ENCODE data around the gene ZC3H14. TPM values are rescaled to one million over a fixed set of nuclear protein-coding genes. Genes with fewer than 3 reads are reported as not detected.

ZC3H14 gene
- total and polyA plus RNA-seq, 2 donors (not counting 1 experiment from before 2014, with no cell fraction given): 31.1 to 47.0 TPM

GRCh38 chr14:88616697-88617096, 53.9 kb downstream of the ZC3H14 start:
- Histone ChIP-seq H3K27me3 (replicated peaks in 1 of 4; ENCODE audit: control extremely low read depth in 1 of 4, control insufficient read depth in 3 of 4, insufficient read depth in 4 of 4, low read length in 3 of 4) (no peaks in the 10 kb centered on the region), H3K79me2 (ENCODE audit: control insufficient read depth, insufficient read depth, low read length) (no peaks in the 10 kb centered on the region), H3K4me1 (ENCODE audit: control insufficient read depth in 2 of 2, insufficient read depth in 2 of 2, low read length in 2 of 2) (peaks cover 9 to 11% of the 10 kb centered on the region in 2 donors), H2AFZ (ENCODE audit: insufficient read depth, low read depth, low read length, poor library complexity, severe bottlenecking) (no peak overlapping the region), H3K9ac (ENCODE audit: low read length) (no peak overlapping the region), H3K27ac (ENCODE audit: low read length in 2 of 2) (no peak overlapping the region), H3K36me3 (replicated peaks in 1 of 2; ENCODE audit: control extremely low read depth in 1 of 2, control insufficient read depth in 1 of 2, extremely low read depth in 1 of 2, insufficient read depth in 2 of 2, low read length in 1 of 2) (peaks cover 3 to 6% of the 10 kb centered on the region in 2 experiments), H3K4me2 (replicated peaks; ENCODE audit: low read depth, low read length, poor library complexity, severe bottlenecking) (no peak overlapping the region), H4K20me1 (ENCODE audit: control insufficient read depth, insufficient read depth, low read length, poor library complexity, severe bottlenecking) (no peaks in the 10 kb centered on the region), H3K9me3 (ENCODE audit: control extremely low read depth in 1 of 3, control insufficient read depth in 2 of 3, insufficient read depth in 1 of 3, low read length in 2 of 3) (no peaks in the 10 kb centered on the region), H3K4me3 (ENCODE audit: control extremely low read depth in 1 of 5, extremely low read depth in 1 of 5, insufficient read depth in 1 of 5, low read depth in 2 of 5, low read length in 4 of 5) (no peak overlapping the region)
- TF ChIP-seq, protein P1, sequence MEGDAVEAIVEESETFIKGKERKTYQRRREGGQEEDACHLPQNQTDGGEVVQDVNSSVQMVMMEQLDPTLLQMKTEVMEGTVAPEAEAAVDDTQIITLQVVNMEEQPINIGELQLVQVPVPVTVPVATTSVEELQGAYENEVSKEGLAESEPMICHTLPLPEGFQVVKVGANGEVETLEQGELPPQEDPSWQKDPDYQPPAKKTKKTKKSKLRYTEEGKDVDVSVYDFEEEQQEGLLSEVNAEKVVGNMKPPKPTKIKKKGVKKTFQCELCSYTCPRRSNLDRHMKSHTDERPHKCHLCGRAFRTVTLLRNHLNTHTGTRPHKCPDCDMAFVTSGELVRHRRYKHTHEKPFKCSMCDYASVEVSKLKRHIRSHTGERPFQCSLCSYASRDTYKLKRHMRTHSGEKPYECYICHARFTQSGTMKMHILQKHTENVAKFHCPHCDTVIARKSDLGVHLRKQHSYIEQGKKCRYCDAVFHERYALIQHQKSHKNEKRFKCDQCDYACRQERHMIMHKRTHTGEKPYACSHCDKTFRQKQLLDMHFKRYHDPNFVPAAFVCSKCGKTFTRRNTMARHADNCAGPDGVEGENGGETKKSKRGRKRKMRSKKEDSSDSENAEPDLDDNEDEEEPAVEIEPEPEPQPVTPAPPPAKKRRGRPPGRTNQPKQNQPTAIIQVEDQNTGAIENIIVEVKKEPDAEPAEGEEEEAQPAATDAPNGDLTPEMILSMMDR (IDR thresholded peaks at IDR 0.05): no peak
- no peak overlapping the region for H3K27ac Mint-ChIP-seq
- DNase-seq (no peak), ATAC-seq (ENCODE audit: low read depth) (no peak)
- POLR2A ChIA-PET: no interaction called here
- WGBS (ENCODE audit: insufficient coverage): no CpG with 5 or more reads among the region's 1 CpG
- H3K4me1 Mint-ChIP-seq: peaks cover 16% of the 10 kb centered on the region
- intact Hi-C loops (cut with micrococcal nuclease): no loop called here
- no peak overlapping the region for H3K4me3 Mint-ChIP-seq
- H3K27me3 Mint-ChIP-seq: no peaks in the 10 kb centered on the region
- no peaks in the 10 kb centered on the region for H3K9me3 Mint-ChIP-seq (ENCODE audit: insufficient read depth)
- CTCF ChIA-PET: no interaction called here

- H3K4me1 ChIP-seq (ENCODE audit: control insufficient read depth in 2 of 2, insufficient read depth in 2 of 2, low read length in 2 of 2): peaks cover 9 to 11% of the 10 kb centered on the region in 2 donors
- no peak for DNase-seq
- Mint-ChIP-seq H3K9me3 (ENCODE audit: insufficient read depth) (no peaks in the 10 kb centered on the region), H3K27me3 (no peaks in the 10 kb centered on the region), H3K4me3 (no peak overlapping the region), H3K27ac (no peak overlapping the region), H3K4me1 (peaks cover 14% of the 10 kb centered on the region)
- H3K36me3 ChIP-seq (replicated peaks in 1 of 2; ENCODE audit: control extremely low read depth in 1 of 2, control insufficient read depth in 1 of 2, extremely low read depth in 1 of 2, insufficient read depth in 2 of 2, low read length in 1 of 2): peaks cover 0 to 2% of the 10 kb centered on the region in 2 experiments
- no peak for ATAC-seq (ENCODE audit: low read depth)
- ChIA-PET POLR2A (no interaction called here), CTCF (no interaction called here)
- H4K20me1 ChIP-seq (ENCODE audit: control insufficient read depth, insufficient read depth, low read length, poor library complexity, severe bottlenecking): no peaks in the 10 kb centered on the region
- H3K27ac ChIP-seq (ENCODE audit: low read length in 2 of 2): no peak overlapping the region
- no peaks in the 10 kb centered on the region for H3K79me2 ChIP-seq (ENCODE audit: control insufficient read depth, insufficient read depth, low read length)
- H3K27me3 ChIP-seq (replicated peaks in 1 of 4; ENCODE audit: control extremely low read depth in 1 of 4, control insufficient read depth in 3 of 4, insufficient read depth in 4 of 4, low read length in 3 of 4): no peaks in the 10 kb centered on the region
- no peak overlapping the region for H3K9ac ChIP-seq (ENCODE audit: low read length)
- no peak overlapping the region for H3K4me3 ChIP-seq (ENCODE audit: control extremely low read depth in 1 of 5, extremely low read depth in 1 of 5, insufficient read depth in 1 of 5, low read depth in 2 of 5, low read length in 4 of 5)
- H3K4me2 ChIP-seq (replicated peaks; ENCODE audit: low read depth, low read length, poor library complexity, severe bottlenecking): no peak overlapping the region
- intact Hi-C loops (cut with micrococcal nuclease): no loop called here
- 100% methylated on average over 1 of the region's 1 CpG for WGBS (ENCODE audit: insufficient coverage)
- TF ChIP-seq, protein P1 (IDR thresholded peaks at IDR 0.05): no peak
- no peak for TF ChIP-seq EZH2 (IDR thresholded peaks at IDR 0.05; ENCODE audit: borderline replicate concordance, insufficient read depth, low read depth, low read length, poor library complexity, severe bottlenecking)
- no peaks in the 10 kb centered on the region for H3K9me3 ChIP-seq (ENCODE audit: control extremely low read depth in 1 of 3, control insufficient read depth in 2 of 3, insufficient read depth in 1 of 3, low read length in 2 of 3)
- no peak overlapping the region for H2AFZ ChIP-seq (ENCODE audit: insufficient read depth, low read depth, low read length, poor library complexity, severe bottlenecking)
Observed at GRCh38 chr14:88617479-88617878, 54.6 kb downstream of the ZC3H14 start.
